T-helper 2 cell treated with Interferon-gamma antibody and Interleukin-4, amounts not matched to agents 5 μg/mL and 100 μg/mL, for 36 hours (primary cell): ENCODE results near the gene GCK.

Experiments used
- DNase-seq: peaks from one replicate; pipeline ENCODE4 v3.0.0; 2021; ENCODE audit warnings: low spot score
- H3K27ac Mint-ChIP-seq: one replicate; pipeline ENCODE4 v1.8.0; 2021; ENCODE audit warnings: mild to moderate bottlenecking, mixed read lengths
- H3K27me3 Mint-ChIP-seq: one replicate; pipeline ENCODE4 v1.8.0; 2021; ENCODE audit warnings: low read depth, mixed read lengths
- H3K36me3 Mint-ChIP-seq: one replicate; pipeline ENCODE4 v1.8.0; 2021; ENCODE audit warnings: low read depth, mixed read lengths
- H3K4me1 Mint-ChIP-seq: one replicate; pipeline ENCODE4 v1.8.0; 2021; ENCODE audit warnings: low read depth, mixed read lengths
- H3K4me3 Mint-ChIP-seq: one replicate; pipeline ENCODE4 v1.8.0; 2022; ENCODE audit warnings: mild to moderate bottlenecking, moderate library complexity, mixed read lengths
- H3K9me3 Mint-ChIP-seq: one replicate; pipeline ENCODE4 v1.8.0; 2021; ENCODE audit warnings: mixed read lengths

Gene GCK

DNA sequence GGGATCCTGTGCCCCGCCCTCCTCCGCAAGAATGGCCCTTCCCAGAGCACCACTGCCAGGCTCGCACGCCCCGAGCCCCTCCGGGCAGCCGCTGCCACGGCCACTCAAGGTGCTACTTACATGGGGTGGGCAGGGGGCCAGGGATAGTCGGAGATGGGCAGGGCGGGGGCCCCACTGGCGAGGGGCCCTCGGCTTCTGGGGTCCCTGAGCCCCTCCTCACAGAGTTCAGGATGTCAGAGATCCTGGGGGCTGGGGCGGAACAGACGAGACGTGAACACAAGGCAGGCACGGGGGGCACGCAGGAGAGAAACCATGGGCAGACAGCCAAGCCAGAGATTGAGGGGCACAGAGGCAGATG, 37.1 kb upstream of the GCK start:
- Mint-ChIP-seq H3K27ac (no peak overlapping the region), H3K4me3 (no peak overlapping the region)

DNA sequence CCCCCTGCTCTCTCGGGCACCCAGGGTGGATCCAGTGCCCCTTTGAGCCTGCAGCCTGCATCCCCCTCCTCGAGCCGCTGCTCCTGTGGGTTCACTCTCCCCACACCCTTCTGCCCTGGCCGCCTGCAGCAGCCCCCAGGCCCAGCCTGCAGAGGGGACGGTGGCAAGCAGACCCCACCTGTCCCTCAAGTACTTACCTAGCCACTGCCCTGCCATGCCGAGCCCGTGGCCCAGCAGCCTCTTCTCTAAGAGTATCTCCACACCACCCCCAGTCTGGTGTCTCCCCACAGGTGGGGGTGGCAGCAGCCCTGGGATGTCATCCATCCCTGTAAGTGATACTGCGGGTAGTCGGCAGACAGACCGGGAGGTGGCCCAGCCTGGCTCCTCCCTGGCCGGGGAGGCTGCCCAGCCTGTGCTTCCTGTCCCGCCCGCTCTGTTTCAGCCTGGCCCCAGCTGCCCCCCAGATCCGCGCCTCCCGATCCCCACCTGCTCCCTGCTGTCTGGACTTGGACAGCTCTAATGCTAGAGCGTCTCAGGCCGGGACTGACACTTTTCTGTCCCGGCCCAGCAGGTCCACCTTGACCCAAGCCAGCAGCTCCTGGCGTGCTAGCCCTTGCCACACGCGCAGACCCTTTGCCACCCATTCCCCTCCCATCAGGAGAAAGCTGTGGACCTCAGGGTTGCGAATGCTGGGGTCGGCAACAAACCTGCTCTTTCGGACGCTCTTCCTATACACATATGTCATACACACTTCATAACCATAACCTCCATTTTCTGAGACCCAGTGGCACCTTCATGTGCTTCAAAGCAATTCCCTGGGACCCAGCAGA, 36.5 kb upstream of the GCK start:
- H3K4me1 Mint-ChIP-seq = no peaks in the 10 kb centered on the region
- no peak overlapping the region for H3K4me3 Mint-ChIP-seq
- no peaks in the 10 kb centered on the region for H3K36me3 Mint-ChIP-seq
- H3K9me3 Mint-ChIP-seq = no peaks in the 10 kb centered on the region
- H3K27me3 Mint-ChIP-seq = no peaks in the 10 kb centered on the region
- no peak overlapping the region for H3K27ac Mint-ChIP-seq
- DNase-seq = no peak

More for the DNA sequence above, 37.1 kb upstream of the GCK start:
- H3K36me3 Mint-ChIP-seq = no peaks in the 10 kb centered on the region
- H3K4me1 Mint-ChIP-seq = no peaks in the 10 kb centered on the region
- no peaks in the 10 kb centered on the region for H3K9me3 Mint-ChIP-seq
- no peaks in the 10 kb centered on the region for H3K27me3 Mint-ChIP-seq
- no peak for DNase-seq

DNA sequence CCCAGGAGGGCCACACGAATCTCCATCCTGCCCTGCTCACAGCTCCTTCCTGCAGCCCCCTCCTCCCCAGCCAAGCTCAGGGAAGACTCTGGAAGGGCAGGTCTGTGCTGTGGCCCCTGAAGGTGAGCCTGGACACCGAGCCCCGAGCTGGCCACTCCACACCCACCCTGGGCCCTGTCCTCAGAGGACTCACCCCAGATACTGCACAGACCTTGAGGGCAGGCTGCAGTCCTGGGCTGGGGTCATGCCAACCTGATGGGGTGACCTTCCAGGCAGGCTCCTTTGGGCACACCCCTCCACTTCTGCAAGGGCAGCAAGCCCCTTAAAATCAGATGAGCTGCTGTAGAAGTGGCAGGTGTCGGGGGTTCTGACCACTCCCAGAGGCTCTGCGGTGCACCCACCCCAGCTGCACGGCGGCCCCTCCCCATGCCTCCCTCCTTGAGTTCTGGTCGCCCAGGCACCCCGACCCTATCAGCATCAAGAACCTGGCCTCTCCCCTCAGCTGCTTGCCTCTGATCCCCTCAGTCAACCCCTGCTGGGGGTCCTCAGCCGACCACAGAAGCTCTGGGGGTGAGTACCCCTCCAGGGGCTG, 35.8 kb upstream of the GCK start:
- Mint-ChIP-seq H3K27ac (no peak overlapping the region), H3K27me3 (no peaks in the 10 kb centered on the region)

DNA sequence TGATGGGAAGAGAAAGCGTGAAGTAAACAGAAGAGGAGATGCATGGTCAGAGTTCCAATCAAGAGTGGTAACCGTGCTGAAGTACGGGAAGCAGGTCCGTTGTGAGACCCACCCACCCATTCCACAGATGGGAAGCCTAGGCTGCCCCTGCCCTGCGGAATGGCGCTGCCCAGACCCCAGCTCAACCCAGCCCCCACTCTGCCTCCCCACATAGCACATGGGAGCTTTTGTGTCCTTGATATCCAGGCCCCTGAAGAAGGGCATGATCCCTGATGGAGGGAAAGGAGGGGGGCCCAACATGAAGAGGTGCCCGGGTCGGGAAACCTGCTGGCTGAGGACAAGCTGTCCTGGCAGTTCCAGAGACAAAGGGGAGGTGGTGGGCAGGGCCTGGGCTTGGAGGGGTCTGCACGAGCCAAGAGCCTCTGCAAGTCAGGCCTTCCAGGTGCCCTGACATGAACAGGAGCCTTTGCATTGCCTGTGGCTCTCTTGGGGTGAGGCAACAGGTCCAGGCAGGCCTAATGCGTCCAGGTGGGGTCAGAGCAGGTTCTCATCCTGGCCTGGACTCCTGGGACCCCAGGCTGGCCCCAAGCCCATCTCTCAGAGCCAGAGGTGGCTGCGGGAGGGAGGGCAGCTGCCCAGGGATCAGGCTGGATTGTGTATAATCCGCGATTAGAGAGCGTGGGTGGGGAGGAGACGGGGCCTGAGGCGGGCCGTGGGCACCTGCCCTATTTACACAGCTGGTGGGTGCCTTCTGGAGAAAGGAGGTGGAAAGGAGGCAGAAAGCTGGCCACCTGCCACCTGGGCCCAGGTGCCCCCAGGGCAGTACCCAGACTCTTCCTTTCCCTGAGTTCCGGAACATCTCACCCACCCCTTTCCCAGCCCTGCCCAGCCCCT, 35.1 kb upstream of the GCK start:
- no peak for DNase-seq
- Mint-ChIP-seq H3K27ac (no peak overlapping the region), H3K4me1 (no peaks in the 10 kb centered on the region), H3K9me3 (no peaks in the 10 kb centered on the region), H3K36me3 (no peaks in the 10 kb centered on the region), H3K4me3 (no peak overlapping the region), H3K27me3 (no peaks in the 10 kb centered on the region)

More for the DNA sequence above, 35.8 kb upstream of the GCK start:
- no peaks in the 10 kb centered on the region for H3K4me1 Mint-ChIP-seq
- DNase-seq = no peak
- no peaks in the 10 kb centered on the region for H3K36me3 Mint-ChIP-seq
- H3K4me3 Mint-ChIP-seq = no peak overlapping the region
- no peaks in the 10 kb centered on the region for H3K9me3 Mint-ChIP-seq

DNA sequence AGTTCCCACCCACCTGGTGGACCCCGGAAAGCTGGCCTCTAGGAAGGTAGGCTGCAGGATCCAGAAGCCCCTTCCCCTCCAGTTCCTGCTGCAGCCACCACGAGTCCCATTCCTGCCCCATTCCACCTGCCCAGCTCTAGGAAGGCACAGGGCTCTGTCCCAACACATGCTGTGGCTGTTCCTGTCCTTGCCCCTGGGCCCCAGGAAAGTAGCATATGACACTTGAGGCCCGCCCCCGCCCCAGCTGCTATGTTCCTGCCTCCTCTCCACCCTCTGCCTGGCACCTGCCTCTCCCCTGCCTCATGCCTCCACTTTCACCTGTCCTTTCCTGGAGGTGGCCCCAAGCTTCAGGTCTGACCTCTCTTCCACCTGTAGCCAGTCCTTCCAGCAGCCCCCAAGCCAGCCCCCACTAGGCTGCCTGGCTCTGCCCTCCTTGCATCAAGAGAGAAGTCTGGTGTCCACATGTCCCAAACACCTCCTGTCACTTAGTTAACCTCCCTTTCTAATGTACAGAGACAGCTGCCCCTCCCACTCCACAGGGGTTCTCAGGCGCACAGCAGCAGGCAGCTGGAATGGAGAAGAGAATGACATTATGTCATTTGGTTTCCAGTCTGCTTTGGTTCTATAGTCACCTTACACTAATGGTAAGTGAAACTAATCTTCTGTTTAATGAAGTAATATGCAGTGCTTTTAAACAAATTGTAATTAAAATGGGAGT, 34.3 kb upstream of the GCK start:
- no peaks in the 10 kb centered on the region for H3K27me3 Mint-ChIP-seq
- no peak overlapping the region for H3K4me3 Mint-ChIP-seq
- H3K4me1 Mint-ChIP-seq = no peaks in the 10 kb centered on the region
- H3K36me3 Mint-ChIP-seq = no peaks in the 10 kb centered on the region
- H3K27ac Mint-ChIP-seq = no peak overlapping the region
- no peak for DNase-seq
- no peaks in the 10 kb centered on the region for H3K9me3 Mint-ChIP-seq

DNA sequence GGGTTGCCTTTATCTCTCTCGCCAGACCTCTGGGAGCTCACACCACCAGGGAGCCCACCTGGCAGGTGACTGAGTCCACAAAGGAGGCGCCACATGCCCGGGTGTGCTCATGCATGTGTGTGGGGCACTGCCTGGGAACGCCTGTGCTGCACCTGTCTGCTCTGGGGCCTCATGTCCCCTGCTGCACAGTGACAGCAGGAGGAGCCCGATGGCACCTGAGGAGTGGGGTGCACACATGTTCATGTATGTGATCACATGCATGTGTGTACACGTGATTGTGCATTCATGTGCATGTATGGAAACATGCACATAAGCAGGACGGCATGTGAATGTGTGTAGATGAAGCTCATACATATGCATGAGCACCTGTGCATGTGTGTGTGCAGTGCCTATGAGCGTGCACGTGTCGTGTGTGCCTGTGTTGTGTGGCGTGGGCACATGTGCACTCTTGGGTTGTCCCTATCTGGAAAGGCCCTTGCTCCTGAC, 33.6 kb upstream of the GCK start:
- no peak for DNase-seq
- H3K36me3 Mint-ChIP-seq = no peaks in the 10 kb centered on the region
- H3K4me3 Mint-ChIP-seq = no peak overlapping the region
- H3K9me3 Mint-ChIP-seq = no peaks in the 10 kb centered on the region
- H3K27me3 Mint-ChIP-seq = no peaks in the 10 kb centered on the region
- H3K27ac Mint-ChIP-seq = no peak overlapping the region
- H3K4me1 Mint-ChIP-seq = no peaks in the 10 kb centered on the region

DNA sequence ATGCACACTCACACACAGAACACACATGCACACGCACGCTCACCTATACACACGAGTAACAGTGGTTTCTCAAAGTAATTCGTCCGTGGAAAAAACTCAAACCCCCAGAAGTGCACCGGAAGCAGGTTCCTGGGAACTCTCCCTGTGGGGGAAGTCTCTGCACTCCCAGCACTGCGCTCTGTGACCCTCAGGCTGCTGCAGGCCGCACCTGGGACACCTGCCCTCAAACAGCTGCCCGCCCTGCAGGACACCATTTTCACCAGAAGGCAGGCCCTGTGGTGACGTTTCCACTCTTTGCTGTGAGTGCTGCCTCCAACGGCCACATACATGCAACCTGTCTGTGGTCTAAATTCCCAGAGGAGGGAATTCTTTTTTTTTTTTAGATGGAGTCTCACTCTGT, 32.8 kb upstream of the GCK start:
- no peak for DNase-seq
- Mint-ChIP-seq H3K4me1 (no peaks in the 10 kb centered on the region), H3K27ac (no peak overlapping the region), H3K36me3 (no peaks in the 10 kb centered on the region), H3K4me3 (no peak overlapping the region), H3K27me3 (no peaks in the 10 kb centered on the region), H3K9me3 (no peaks in the 10 kb centered on the region)

DNA sequence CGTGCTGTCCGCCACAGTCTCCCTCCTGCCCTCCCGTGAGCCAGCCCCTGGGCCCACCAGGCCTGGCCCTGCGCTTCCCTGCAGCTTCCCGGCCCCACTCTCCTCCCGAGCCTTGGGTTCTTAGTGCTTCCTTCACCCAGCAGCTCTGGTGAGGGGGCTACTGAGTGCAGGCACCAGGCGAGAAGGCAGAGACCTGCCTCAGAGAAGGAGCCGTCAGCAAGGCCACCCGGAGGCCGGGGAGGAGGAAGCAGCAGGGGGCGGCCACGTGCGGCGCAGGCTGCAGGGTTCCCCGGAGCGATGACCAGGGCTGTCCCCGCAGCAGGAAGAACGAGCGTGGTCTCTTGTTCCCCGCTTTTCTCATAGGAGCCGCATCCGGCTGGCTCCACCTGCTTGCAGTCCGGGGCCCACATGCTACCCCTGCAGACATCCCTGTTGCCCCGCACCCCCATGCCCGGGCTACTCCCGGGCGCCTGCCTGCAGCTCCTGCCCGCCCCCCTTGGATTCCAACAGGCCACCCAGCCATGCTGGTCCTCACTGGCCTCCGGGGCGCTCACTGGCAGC, 32.1 kb upstream of the GCK start:
- no peaks in the 10 kb centered on the region for H3K4me1 Mint-ChIP-seq
- no peak overlapping the region for H3K27ac Mint-ChIP-seq
- DNase-seq = no peak
- H3K36me3 Mint-ChIP-seq = no peaks in the 10 kb centered on the region
- no peaks in the 10 kb centered on the region for H3K27me3 Mint-ChIP-seq
- no peaks in the 10 kb centered on the region for H3K9me3 Mint-ChIP-seq
- no peak overlapping the region for H3K4me3 Mint-ChIP-seq

DNA sequence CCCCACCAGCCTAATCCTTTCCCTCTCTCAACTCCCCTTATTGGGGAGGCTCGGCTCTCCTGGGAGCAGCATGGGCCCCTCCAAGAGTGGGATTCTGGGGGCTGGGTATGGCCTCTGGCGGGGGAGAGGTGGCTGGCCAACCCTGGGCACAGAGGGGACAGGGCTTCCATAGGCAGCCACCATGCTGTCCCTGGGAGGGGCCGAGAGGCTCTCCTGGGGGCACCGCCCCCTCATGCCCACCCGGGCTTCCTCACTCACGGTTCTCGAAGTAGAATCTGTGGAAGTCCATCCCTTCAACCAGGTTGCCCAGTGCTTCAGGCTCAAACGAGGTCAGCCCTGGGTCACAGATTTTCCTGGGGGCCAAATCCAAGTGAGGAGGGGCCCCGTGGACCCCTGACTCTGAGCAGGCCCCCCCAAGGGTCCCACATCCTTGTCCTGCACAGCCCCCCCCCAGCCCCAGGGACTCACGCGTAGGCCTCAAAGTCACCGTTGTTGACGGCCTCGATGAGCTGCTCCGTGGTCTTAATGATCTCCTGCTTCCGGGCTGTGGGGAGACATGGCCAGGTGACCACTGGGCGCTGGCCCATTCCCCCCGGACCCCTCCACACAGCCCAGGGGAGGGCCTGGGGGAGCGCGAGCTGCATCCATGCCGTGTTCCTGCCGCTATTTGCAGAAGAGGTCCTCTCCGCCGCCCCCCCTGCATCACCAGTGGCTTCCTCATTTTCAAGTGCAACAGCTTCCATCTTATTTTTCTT, 31.3 kb upstream of the GCK start:
- no peak for DNase-seq
- Mint-ChIP-seq H3K9me3 (no peaks in the 10 kb centered on the region), H3K27ac (no peak overlapping the region), H3K4me3 (no peak overlapping the region), H3K4me1 (no peaks in the 10 kb centered on the region), H3K36me3 (no peaks in the 10 kb centered on the region), H3K27me3 (no peaks in the 10 kb centered on the region)

DNA sequence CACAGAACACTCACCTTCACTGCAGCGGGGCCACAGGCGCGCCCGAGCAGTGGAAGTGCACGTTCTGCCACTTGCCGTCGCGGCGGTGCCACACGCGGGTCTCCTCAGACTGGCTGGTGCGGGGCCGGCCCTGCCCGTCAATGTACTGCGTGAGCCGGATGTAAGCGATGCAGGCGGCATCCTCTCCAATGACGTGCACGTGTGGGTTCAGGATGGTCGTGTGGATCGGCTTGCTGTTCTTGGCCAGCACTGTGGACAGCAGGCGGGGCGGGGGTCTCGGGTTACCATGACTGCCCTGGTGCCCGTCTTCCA, 30.8 kb upstream of the GCK start:
- Mint-ChIP-seq H3K27ac (no peak overlapping the region), H3K9me3 (no peaks in the 10 kb centered on the region), H3K4me1 (no peaks in the 10 kb centered on the region), H3K27me3 (no peaks in the 10 kb centered on the region), H3K36me3 (no peaks in the 10 kb centered on the region), H3K4me3 (no peak overlapping the region)
- DNase-seq = no peak

DNA sequence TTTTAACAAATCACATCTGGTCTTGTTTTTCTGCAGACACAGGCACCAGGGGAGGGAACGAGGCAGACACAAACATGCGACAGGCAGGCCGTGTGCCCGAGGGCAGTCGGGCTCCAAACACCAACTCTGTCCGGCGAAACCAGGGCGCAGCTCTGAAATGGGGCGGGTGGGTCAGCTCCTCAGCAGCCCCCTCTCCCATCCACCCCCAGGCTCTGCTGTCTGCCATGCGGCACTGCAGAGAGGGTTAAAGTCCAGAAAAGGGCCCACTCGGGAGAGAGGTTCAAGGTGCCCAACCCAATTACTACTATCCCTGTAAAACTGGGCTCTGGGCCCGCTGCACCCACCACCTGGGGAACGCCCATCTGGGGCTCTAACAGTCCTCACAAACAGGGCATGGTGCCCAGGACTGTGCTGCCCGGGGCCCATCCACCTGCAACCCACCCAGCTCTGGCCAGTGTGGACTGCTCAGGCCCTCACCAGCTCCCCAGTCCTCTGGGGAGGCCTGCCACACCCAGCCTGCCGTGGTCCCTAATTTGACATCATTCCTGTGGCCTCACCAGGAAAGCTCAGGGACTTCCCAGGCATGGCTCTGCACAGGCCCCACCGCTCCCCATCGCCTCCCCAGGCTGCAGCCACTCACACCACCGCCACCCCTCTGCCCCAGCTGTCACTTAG, 30.3 kb upstream of the GCK start:
- H3K27me3 Mint-ChIP-seq = no peaks in the 10 kb centered on the region

DNA sequence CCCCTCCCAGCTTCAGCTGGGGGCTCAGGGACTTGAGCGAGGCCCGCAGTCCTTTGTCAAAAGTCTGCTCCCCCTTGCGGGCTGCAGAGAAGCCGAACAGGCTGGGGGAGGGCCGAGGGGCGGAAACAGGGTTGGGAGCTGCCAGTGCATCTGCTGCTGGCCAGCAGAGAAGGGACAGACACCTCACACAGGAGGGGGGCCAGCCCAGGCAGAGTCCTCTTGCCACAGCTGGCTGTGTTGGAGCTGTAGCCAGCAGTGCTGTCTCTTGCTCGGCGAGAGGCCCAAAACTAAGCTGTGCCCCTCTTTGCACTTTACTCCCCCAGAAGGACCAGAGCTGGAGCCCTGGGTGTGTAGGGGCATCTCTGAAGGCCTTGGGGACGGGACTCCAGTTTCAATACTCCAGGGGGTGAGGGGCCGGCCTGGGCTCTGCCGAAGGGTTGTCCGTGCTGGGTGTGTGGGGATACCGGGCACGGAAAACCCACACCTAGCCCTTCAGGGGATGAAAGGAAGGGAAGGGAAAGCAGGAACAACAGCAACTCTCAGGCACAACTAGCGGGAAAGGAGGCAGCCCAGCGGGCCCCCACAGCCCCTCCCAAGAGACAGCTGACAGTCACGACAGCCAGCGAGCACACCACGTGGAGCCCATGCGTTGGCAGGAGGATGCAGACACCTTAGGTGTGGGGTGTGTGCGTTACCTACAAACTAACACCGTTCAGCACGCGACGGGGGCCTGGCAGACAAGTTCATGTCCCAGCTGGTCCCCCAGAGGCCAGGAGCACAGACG, 29.4 kb upstream of the GCK start:
- H3K27me3 Mint-ChIP-seq = no peaks in the 10 kb centered on the region
- no peak overlapping the region for H3K27ac Mint-ChIP-seq
- H3K4me3 Mint-ChIP-seq = no peak overlapping the region
- DNase-seq = no peak
- no peaks in the 10 kb centered on the region for H3K9me3 Mint-ChIP-seq
- H3K4me1 Mint-ChIP-seq = no peaks in the 10 kb centered on the region
- H3K36me3 Mint-ChIP-seq = no peaks in the 10 kb centered on the region

More for the DNA sequence above, 30.3 kb upstream of the GCK start:
- Mint-ChIP-seq H3K4me3 (no peak overlapping the region), H3K27ac (no peak overlapping the region), H3K4me1 (no peaks in the 10 kb centered on the region), H3K9me3 (no peaks in the 10 kb centered on the region), H3K36me3 (no peaks in the 10 kb centered on the region)
- no peak for DNase-seq
